ENCODE data around the gene NUDT14.

DNA sequence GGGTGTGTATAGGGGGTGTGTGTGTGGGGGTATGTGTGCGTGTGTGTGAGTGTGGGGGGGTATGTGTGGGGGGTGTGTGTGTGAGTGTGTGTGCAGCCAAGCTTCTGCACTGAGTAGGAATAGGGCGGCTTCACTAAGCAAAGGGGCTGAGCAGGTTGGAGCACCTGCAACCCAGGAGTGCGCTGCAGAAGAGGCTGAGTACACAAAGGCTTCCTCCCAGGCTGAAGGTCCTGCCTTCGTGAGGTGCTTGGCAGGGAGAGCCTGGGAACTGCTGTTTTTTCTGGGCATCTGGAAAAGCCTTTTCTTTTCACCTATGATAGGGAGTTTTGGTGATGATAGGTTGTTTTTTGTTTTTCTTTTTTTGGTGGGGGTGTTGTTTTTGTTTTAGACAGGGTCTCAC, 6.0 kb upstream of the NUDT14 start:
- TF ChIP-seq, protein P1, sequence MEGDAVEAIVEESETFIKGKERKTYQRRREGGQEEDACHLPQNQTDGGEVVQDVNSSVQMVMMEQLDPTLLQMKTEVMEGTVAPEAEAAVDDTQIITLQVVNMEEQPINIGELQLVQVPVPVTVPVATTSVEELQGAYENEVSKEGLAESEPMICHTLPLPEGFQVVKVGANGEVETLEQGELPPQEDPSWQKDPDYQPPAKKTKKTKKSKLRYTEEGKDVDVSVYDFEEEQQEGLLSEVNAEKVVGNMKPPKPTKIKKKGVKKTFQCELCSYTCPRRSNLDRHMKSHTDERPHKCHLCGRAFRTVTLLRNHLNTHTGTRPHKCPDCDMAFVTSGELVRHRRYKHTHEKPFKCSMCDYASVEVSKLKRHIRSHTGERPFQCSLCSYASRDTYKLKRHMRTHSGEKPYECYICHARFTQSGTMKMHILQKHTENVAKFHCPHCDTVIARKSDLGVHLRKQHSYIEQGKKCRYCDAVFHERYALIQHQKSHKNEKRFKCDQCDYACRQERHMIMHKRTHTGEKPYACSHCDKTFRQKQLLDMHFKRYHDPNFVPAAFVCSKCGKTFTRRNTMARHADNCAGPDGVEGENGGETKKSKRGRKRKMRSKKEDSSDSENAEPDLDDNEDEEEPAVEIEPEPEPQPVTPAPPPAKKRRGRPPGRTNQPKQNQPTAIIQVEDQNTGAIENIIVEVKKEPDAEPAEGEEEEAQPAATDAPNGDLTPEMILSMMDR (IDR thresholded peaks at IDR 0.05): no peak
- no peak for TF ChIP-seq ZFX (IDR thresholded peaks at IDR 0.05; ENCODE audit: borderline replicate concordance)

All from 22Rv1 (cell line).